GM19023 (cell line): ENCODE measurements around the gene DTWD2.
"Not testable (repeated sequence)": the region's sequence is repeated elsewhere in the genome, so short reads cannot be mapped to it uniquely, and the experiment has no call there.

Source experiments
- ATAC-seq: cut with Tn5 transposase; IDR thresholded peaks from one replicate; pipeline ENCODE4 v1.9.1; 2021; ENCODE audit warnings: mild to moderate bottlenecking, moderate library complexity; ENCODE audit not compliant: unreplicated experiment

Gene DTWD2

GRCh38 chr5:118998861-118999260, 10.5 kb upstream of the DTWD2 start:
- not testable (repeated sequence) for ATAC-seq

GRCh38 chr5:118996098-118996497, 7.8 kb upstream of the DTWD2 start:
- ATAC-seq: no peak

GRCh38 chr5:118994595-118994994, 6.2 kb upstream of the DTWD2 start:
- ATAC-seq: no peak

GRCh38 chr5:118993118-118993517, 4.8 kb upstream of the DTWD2 start:
- not testable (repeated sequence) for ATAC-seq

GRCh38 chr5:118992055-118992454, 3.7 kb upstream of the DTWD2 start:
- not testable (repeated sequence) for ATAC-seq

- no peak for ATAC-seq
Observed at GRCh38 chr5:118990582-118990981, 2.2 kb upstream of the DTWD2 start.

- ATAC-seq: no peak
Observed at GRCh38 chr5:118989816-118990215, 1.5 kb upstream of the DTWD2 start.

GRCh38 chr5:118988866-118989180, 476 bp upstream of the DTWD2 start:
- ATAC-seq: no peak

- ATAC-seq: no peak
Observed at GRCh38 chr5:118984602-118985001, 3.7 kb downstream of the DTWD2 start.

- no peak for ATAC-seq
Observed at GRCh38 chr5:118981783-118982182, 6.6 kb downstream of the DTWD2 start.

- ATAC-seq: no peak
Observed at GRCh38 chr5:118980438-118980837, 7.9 kb downstream of the DTWD2 start.

GRCh38 chr5:118980017-118980416, 8.3 kb downstream of the DTWD2 start:
- no peak for ATAC-seq

- not testable (repeated sequence) for ATAC-seq
Observed at GRCh38 chr5:118973779-118974445, 14.4 kb downstream of the DTWD2 start.

GRCh38 chr5:118968925-118969375, 19.4 kb downstream of the DTWD2 start:
- no peak for ATAC-seq

GRCh38 chr5:118968406-118968911, 19.9 kb downstream of the DTWD2 start:
- no peak for ATAC-seq

- no peak for ATAC-seq
Observed at GRCh38 chr5:118967059-118967508, 21.3 kb downstream of the DTWD2 start.

- ATAC-seq: no peak
Observed at GRCh38 chr5:118965890-118966289, 22.5 kb downstream of the DTWD2 start.

GRCh38 chr5:118964970-118965369, 23.4 kb downstream of the DTWD2 start:
- not testable (repeated sequence) for ATAC-seq

- not testable (repeated sequence) for ATAC-seq
Observed at GRCh38 chr5:118964388-118964787, 24.0 kb downstream of the DTWD2 start.

GRCh38 chr5:118963169-118963568, 25.2 kb downstream of the DTWD2 start:
- ATAC-seq: no peak

GRCh38 chr5:118960557-118960956, 27.8 kb downstream of the DTWD2 start:
- ATAC-seq: no peak

- no peak for ATAC-seq
Observed at GRCh38 chr5:118956727-118957126, 31.6 kb downstream of the DTWD2 start.

GRCh38 chr5:118953652-118954005, 34.7 kb downstream of the DTWD2 start:
- ATAC-seq: no peak
